SU-DHL-6 (cell line): ENCODE data around the gene KIF1A.

ENCODE experiments used
- CTCF ChIP-seq: fragments of 200-600 bp; sonication (generic); IDR thresholded peaks from one replicate; pipeline ENCODE4 v1.5.1; 2017; ENCODE audit warnings: antibody characterized with exemption, mild to moderate bottlenecking, low read length, moderate library complexity; ENCODE audit not compliant: insufficient read depth, poor library complexity, severe bottlenecking
- EZH2phosphoT487 ChIP-seq: fragments of 200-600 bp; sonication (generic), shearing (Covaris generic); conservative IDR thresholded peaks from 2 replicates; pipeline ENCODE4 v1.6.1; 2018; ENCODE audit warnings: mild to moderate bottlenecking, antibody characterized with exemption, low read length, moderate library complexity, mixed read lengths

GRCh38 chr2:240815761-240816583 lies 4.0 kb downstream of the KIF1A start:
- TF ChIP-seq CTCF (no peak), EZH2phosphoT487 (no peak)
